ENCODE data around the gene RTTN. TPM values are rescaled to one million over a fixed set of nuclear protein-coding genes. Genes with fewer than 3 reads are reported as not detected.
A peak's percentile ranks its signal among the peaks of the same experiment; 100 is the strongest.

RTTN gene
- total RNA-seq, 2 experiments from 2014 or later, result 19.8 to 29.7 TPM

- no peaks in the 10 kb centered on the region for H3K9me2 ChIP-seq (ENCODE audit: insufficient read depth, low read length)
- peaks cover 12% of the 10 kb centered on the region; the same call in 1 of the 2 replicates for H3K79me2 ChIP-seq (ENCODE audit: insufficient read depth, low read depth, low read length)
- H3K27ac ChIP-seq (ENCODE audit: low read depth, low read length, poor library complexity, severe bottlenecking), result no peak overlapping the region
- H4K20me1 ChIP-seq (ENCODE audit: insufficient read depth, low read length), result no peaks in the 10 kb centered on the region
- ChIA-PET POLR2A (no interaction called here), CTCF (ENCODE audit: unreplicated experiment) (no interaction called here)
- TF ChIP-seq CTCF (conservative IDR thresholded peaks at IDR 0.05; ENCODE audit: low read length) (no peak), EZH2phosphoT487 (IDR thresholded peaks at IDR 0.05; ENCODE audit: borderline replicate concordance, low read depth, low read length) (no peak)
- H3K9me3 ChIP-seq (ENCODE audit: low read length), result no peaks in the 10 kb centered on the region
- BruUV-seq (replicated peaks), result no TSS peak
- H3K36me3 ChIP-seq (ENCODE audit: insufficient read depth, low read length), result peaks cover 3% of the 10 kb centered on the region
- H3K4me1 ChIP-seq (ENCODE audit: insufficient read depth, low read length, poor library complexity, severe bottlenecking), result peaks cover 12% of the 10 kb centered on the region
- H2AFZ ChIP-seq (ENCODE audit: low read length), result peak overlapping the region; percentile 99; the same call in 1 of the 2 replicates
- H3K4me2 ChIP-seq (ENCODE audit: low read length), result no peak overlapping the region
- no peak overlapping the region for H3K4me3 ChIP-seq (ENCODE audit: low read depth, low read length, poor library complexity, severe bottlenecking)
- DNase-seq (ENCODE audit: low spot score), result no peak
- intact Hi-C loops (cut with micrococcal nuclease; ENCODE audit: unreplicated experiment), result loop anchor here (10.0 kb wide), 2 partner anchors 228 to 1492 kb away; partner anchors contain the start of gene TMX3
Measured at GRCh38 chr18:70207181-70207580, 1.7 kb upstream of the RTTN start.

DNA sequence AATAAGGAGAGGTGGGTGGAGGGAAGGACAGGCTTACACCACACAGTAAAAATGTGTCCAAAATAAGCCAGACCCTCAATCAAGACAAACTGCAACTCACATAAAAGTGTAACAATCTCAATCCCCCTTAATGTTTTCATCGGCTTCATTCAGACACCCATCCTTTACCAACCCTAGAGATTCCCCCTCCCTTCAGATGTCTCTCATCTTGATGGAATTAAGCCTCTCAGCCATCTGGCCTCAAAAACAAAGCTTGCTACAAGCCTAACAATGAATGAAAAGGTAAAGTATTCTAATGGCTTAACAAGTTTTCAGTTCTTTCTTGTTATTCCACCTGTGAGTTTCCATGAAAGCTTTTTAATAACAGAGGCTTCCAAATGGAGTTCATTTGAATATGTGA lies 5.2 kb downstream of the RTTN start:
- no peaks in the 10 kb centered on the region for H4K20me1 ChIP-seq (ENCODE audit: insufficient read depth, low read length)
- H3K9me2 ChIP-seq (ENCODE audit: insufficient read depth, low read length), result no peaks in the 10 kb centered on the region
- H2AFZ ChIP-seq (ENCODE audit: low read length), result no peak overlapping the region
- H3K4me3 ChIP-seq (ENCODE audit: low read depth, low read length, poor library complexity, severe bottlenecking), result no peak overlapping the region
- H3K36me3 ChIP-seq (ENCODE audit: insufficient read depth, low read length), result peaks cover 54% of the 10 kb centered on the region
- no peak for DNase-seq (ENCODE audit: low spot score)
- peaks cover 12% of the 10 kb centered on the region; the same call in 1 of the 2 replicates for H3K79me2 ChIP-seq (ENCODE audit: insufficient read depth, low read depth, low read length)
- TF ChIP-seq CTCF (conservative IDR thresholded peaks at IDR 0.05; ENCODE audit: low read length) (no peak), EZH2phosphoT487 (IDR thresholded peaks at IDR 0.05; ENCODE audit: borderline replicate concordance, low read depth, low read length) (no peak)
- intact Hi-C loops (cut with micrococcal nuclease; ENCODE audit: unreplicated experiment), result loop anchor here (10.0 kb wide), 2 partner anchors 235 to 1485 kb away; partner anchors contain the start of gene TMX3
- H3K9me3 ChIP-seq (ENCODE audit: low read length), result no peaks in the 10 kb centered on the region
- H3K4me2 ChIP-seq (ENCODE audit: low read length), result no peak overlapping the region
- no peak overlapping the region for H3K27ac ChIP-seq (ENCODE audit: low read depth, low read length, poor library complexity, severe bottlenecking)
- ChIA-PET CTCF (ENCODE audit: unreplicated experiment) (no interaction called here), POLR2A (no interaction called here)
- peaks cover 8% of the 10 kb centered on the region for H3K4me1 ChIP-seq (ENCODE audit: insufficient read depth, low read length, poor library complexity, severe bottlenecking)
- no TSS peak for BruUV-seq (replicated peaks)

GRCh38 chr18:70197844-70198243 lies 7.6 kb downstream of the RTTN start:
- Histone ChIP-seq H3K79me2 (ENCODE audit: insufficient read depth, low read depth, low read length) (no peaks in the 10 kb centered on the region), H3K9me3 (ENCODE audit: low read length) (no peaks in the 10 kb centered on the region), H3K4me2 (ENCODE audit: low read length) (no peak overlapping the region), H3K27ac (ENCODE audit: low read depth, low read length, poor library complexity, severe bottlenecking) (no peak overlapping the region), H4K20me1 (ENCODE audit: insufficient read depth, low read length) (no peaks in the 10 kb centered on the region), H2AFZ (ENCODE audit: low read length) (no peak overlapping the region), H3K9me2 (ENCODE audit: insufficient read depth, low read length) (no peaks in the 10 kb centered on the region), H3K4me1 (ENCODE audit: insufficient read depth, low read length, poor library complexity, severe bottlenecking) (no peaks in the 10 kb centered on the region), H3K4me3 (ENCODE audit: low read depth, low read length, poor library complexity, severe bottlenecking) (no peak overlapping the region), H3K36me3 (ENCODE audit: insufficient read depth, low read length) (peaks cover 73% of the 10 kb centered on the region)
- DNase-seq (ENCODE audit: low spot score), result no peak
- intact Hi-C loops (cut with micrococcal nuclease; ENCODE audit: unreplicated experiment), result no loop called here
- POLR2A ChIA-PET, result no interaction called here
- CTCF ChIA-PET (ENCODE audit: unreplicated experiment), result no interaction called here
- BruUV-seq (replicated peaks), result no TSS peak
- no peak for TF ChIP-seq CTCF (conservative IDR thresholded peaks at IDR 0.05; ENCODE audit: low read length)
- no peak for TF ChIP-seq EZH2phosphoT487 (IDR thresholded peaks at IDR 0.05; ENCODE audit: borderline replicate concordance, low read depth, low read length)

Data from OCI-LY7 (cell line).